Measurements from ENCODE around the gene GPR146.

The GPR146 gene

GRCh38 chr7:1043552-1044188 is 676 bp upstream of the GPR146 start:
- DNase-seq (ENCODE audit: low read depth in 2 of 2), result no peak

- DNase-seq (ENCODE audit: low read depth in 2 of 2), result no peak
Observed at GRCh38 chr7:1045069-1046063, 1.0 kb downstream of the GPR146 start.

GRCh38 chr7:1046722-1047679 is 2.7 kb downstream of the GPR146 start:
- no peak for DNase-seq (ENCODE audit: low read depth in 2 of 2)

- no peak for DNase-seq (ENCODE audit: low read depth in 2 of 2)
Observed at GRCh38 chr7:1049006-1049741, 4.8 kb downstream of the GPR146 start.

GRCh38 chr7:1049801-1050200 is 5.5 kb downstream of the GPR146 start:
- DNase-seq (ENCODE audit: low read depth in 2 of 2), result no peak

- no peak for DNase-seq (ENCODE audit: low read depth in 2 of 2)
Observed at GRCh38 chr7:1050254-1050906, 6.0 kb downstream of the GPR146 start.

- no peak for DNase-seq (ENCODE audit: low read depth in 2 of 2)
Observed at GRCh38 chr7:1050956-1051690, 6.8 kb downstream of the GPR146 start.

- no peak for DNase-seq (ENCODE audit: low read depth in 2 of 2)
Observed at GRCh38 chr7:1052031-1052818, 7.9 kb downstream of the GPR146 start.

GRCh38 chr7:1053002-1053411 is 8.7 kb downstream of the GPR146 start:
- DNase-seq (ENCODE audit: low read depth in 2 of 2), result no peak

- DNase-seq (ENCODE audit: low read depth in 2 of 2), result no peak
Observed at GRCh38 chr7:1053816-1054370, 9.5 kb downstream of the GPR146 start.

GRCh38 chr7:1054438-1054837 is 10.1 kb downstream of the GPR146 start:
- DNase-seq (ENCODE audit: low read depth in 2 of 2), result no peak

- DNase-seq (ENCODE audit: low read depth in 2 of 2), result no peak
Observed at GRCh38 chr7:1054861-1055450, 10.6 kb downstream of the GPR146 start.

GRCh38 chr7:1055491-1055955 is 11.2 kb downstream of the GPR146 start:
- no peak for DNase-seq (ENCODE audit: low read depth in 2 of 2)

GRCh38 chr7:1055956-1056784 is 11.8 kb downstream of the GPR146 start:
- no peak for DNase-seq (ENCODE audit: low read depth in 2 of 2)

- no peak for DNase-seq (ENCODE audit: low read depth in 2 of 2)
Observed at GRCh38 chr7:1056785-1057410, 12.6 kb downstream of the GPR146 start.

GRCh38 chr7:1057416-1058291 is 13.3 kb downstream of the GPR146 start:
- DNase-seq (ENCODE audit: low read depth in 2 of 2), result no peak

Data from fibroblast of skin of left biceps (primary cell).